ENCODE measurements around the gene CRADD. TPM values are rescaled to one million over a fixed set of nuclear protein-coding genes. Genes with fewer than 3 reads are reported as not detected.

Gene CRADD
- total RNA-seq, 1 donor from 2014 or later = 10.3 TPM

DNA sequence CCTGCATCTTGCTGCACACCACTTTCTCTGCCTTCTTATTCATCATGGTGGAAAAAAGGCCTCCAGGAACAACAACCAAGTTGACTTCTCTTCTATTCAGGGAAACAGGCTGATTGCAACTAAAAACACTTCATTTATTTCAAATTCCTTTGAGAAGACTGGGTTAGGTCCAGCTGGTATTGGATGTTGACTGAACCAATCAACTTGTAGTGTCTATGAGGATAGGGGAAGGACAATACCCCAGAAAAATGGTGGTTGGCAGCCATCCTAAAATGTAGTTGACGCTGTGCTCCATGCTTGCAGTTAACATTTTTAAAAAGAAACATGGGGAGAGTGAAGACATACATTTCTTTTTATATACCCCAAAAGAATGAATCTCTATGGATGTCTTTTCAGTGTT is 34.4 kb upstream of the CRADD start:
- no peak for DNase-seq (ENCODE audit: low read depth)
- TF ChIP-seq, protein P1, sequence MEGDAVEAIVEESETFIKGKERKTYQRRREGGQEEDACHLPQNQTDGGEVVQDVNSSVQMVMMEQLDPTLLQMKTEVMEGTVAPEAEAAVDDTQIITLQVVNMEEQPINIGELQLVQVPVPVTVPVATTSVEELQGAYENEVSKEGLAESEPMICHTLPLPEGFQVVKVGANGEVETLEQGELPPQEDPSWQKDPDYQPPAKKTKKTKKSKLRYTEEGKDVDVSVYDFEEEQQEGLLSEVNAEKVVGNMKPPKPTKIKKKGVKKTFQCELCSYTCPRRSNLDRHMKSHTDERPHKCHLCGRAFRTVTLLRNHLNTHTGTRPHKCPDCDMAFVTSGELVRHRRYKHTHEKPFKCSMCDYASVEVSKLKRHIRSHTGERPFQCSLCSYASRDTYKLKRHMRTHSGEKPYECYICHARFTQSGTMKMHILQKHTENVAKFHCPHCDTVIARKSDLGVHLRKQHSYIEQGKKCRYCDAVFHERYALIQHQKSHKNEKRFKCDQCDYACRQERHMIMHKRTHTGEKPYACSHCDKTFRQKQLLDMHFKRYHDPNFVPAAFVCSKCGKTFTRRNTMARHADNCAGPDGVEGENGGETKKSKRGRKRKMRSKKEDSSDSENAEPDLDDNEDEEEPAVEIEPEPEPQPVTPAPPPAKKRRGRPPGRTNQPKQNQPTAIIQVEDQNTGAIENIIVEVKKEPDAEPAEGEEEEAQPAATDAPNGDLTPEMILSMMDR (conservative IDR thresholded peaks at IDR 0.05; ENCODE audit: low read depth, low read length) = no peak
- no peak overlapping the region for H3K4me3 ChIP-seq (ENCODE audit: low read depth, low read length)

DNA sequence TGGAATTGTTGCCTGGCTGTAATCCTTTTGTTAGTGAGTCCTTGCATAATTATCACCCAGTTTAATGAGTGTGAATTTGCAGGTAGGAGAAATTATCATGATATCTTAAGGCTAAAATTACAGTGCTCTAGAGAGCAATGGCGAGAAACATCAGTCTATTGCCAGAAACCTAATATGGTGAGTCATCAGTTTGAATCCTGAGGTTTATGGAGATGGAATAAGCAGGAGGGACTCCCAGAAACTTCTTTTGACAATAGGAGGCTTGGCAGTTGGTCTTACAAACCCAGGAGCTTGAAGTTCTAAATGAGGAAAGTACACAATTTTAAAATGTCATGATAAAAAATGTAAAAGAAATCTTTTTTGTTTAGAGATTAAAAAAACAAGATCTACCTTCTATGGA is 31.5 kb upstream of the CRADD start:
- H3K4me3 ChIP-seq (ENCODE audit: low read depth, low read length) = no peak overlapping the region
- no peak for DNase-seq (ENCODE audit: low read depth)
- TF ChIP-seq, protein P1 (conservative IDR thresholded peaks at IDR 0.05; ENCODE audit: low read depth, low read length) = no peak

DNA sequence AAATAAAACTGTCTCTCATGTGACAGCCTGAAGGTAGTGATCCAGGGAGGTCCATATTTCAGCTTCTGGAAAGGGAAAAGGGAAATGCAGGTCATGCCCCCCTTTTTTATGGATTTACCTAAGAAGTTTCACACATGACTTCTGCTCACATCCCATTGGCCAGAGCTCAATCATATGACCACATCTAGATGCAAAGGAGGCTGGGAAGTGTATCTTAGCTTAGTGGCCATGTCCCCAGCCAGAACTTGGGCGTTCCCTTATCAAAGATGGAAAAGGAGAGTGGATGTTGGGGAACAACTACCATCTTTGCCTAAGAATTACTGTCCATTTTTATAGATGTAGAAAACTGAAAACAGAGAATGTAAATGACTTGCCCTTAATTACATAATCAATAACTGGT is 26.5 kb upstream of the CRADD start:
- H3K4me3 ChIP-seq (ENCODE audit: low read depth, low read length) = no peak overlapping the region
- no peak for DNase-seq (ENCODE audit: low read depth)
- TF ChIP-seq, protein P1 (conservative IDR thresholded peaks at IDR 0.05; ENCODE audit: low read depth, low read length) = no peak

- TF ChIP-seq, protein P1 (conservative IDR thresholded peaks at IDR 0.05; ENCODE audit: low read depth, low read length) = no peak
- no peak overlapping the region for H3K4me3 ChIP-seq (ENCODE audit: low read depth, low read length)
- no peak for DNase-seq (ENCODE audit: low read depth)
Observed at GRCh38 chr12:93653079-93653478, 24.1 kb upstream of the CRADD start.

GRCh38 chr12:93653712-93654111 is 23.5 kb upstream of the CRADD start:
- H3K4me3 ChIP-seq (ENCODE audit: low read depth, low read length) = no peak overlapping the region
- TF ChIP-seq, protein P1 (conservative IDR thresholded peaks at IDR 0.05; ENCODE audit: low read depth, low read length) = no peak
- DNase-seq (ENCODE audit: low read depth) = no peak

DNA sequence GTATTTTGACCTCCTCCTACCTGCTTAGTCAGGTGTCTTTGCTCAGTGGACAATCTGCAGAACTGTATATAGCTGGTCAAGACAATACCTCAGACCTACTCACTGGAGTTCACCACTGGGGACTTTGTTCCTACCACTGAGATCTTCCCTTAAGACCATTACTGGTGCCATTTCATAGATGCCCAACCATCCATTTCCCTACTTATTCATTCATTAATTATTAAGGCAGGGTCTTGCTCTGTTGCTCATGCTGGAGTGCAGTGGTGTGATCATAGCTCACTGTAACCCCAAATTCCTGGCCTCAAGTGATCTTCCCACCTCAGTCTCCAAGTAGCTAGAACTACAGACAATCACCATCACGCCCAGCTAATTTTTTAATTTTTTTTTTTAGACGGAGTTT is 22.8 kb upstream of the CRADD start:
- TF ChIP-seq, protein P1 (conservative IDR thresholded peaks at IDR 0.05; ENCODE audit: low read depth, low read length) = no peak
- no peak for DNase-seq (ENCODE audit: low read depth)

DNA sequence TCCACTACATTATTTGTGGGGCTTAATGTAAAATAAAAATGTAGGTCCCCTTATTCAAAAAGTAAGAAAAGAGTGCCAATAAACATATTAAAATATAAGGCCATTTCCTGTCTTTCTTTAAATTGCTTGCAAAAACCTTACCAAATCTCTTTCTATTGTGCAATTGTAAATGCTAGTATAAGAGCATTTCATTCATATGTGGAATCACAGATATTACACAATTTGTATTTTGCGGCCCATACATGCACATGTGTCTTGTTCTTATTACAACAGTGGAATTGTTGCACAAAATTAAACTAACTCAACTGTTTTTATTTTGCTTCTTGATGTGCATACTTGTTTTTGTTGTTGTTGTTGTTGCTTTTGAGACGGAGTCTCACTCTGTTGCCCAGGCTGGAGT is 20.1 kb upstream of the CRADD start:
- no peak for DNase-seq (ENCODE audit: low read depth)
- TF ChIP-seq, protein P1 (conservative IDR thresholded peaks at IDR 0.05; ENCODE audit: low read depth, low read length) = no peak
- no peak overlapping the region for H3K4me3 ChIP-seq (ENCODE audit: low read depth, low read length)

More for the DNA sequence above, 22.8 kb upstream of the CRADD start:
- no peak overlapping the region for H3K4me3 ChIP-seq (ENCODE audit: low read depth, low read length)

Data from epithelial cell of proximal tubule (primary cell).